Fibroblast of the aortic adventitia (primary cell): ENCODE results near the gene STAC2. TPM values are rescaled to one million over a fixed set of nuclear protein-coding genes. Genes with fewer than 3 reads are reported as not detected.

Experiments used
- DNase-seq: peaks from one replicate; pipeline ENCODE4 v3.0.0-alpha.2; 2010; ENCODE audit warnings: low read depth
- H3K4me3 ChIP-seq: 2 replicates; pipeline ENCODE4 v1.5.1; 2011; ENCODE audit warnings: low read depth, mild to moderate bottlenecking, control low read depth, low read length, moderate library complexity
- CTCF ChIP-seq: IDR thresholded peaks from 2 replicates; pipeline ENCODE4 v1.5.1; 2011; ENCODE audit warnings: mild to moderate bottlenecking, low read length, control low read depth, inconsistent platforms; ENCODE audit not compliant: insufficient read depth
- total RNA-seq: library from RNA; depleted of rRNA; stranded (reverse); fragments of >200 nt; gene quantifications from 2 replicates; pipeline ENCODE4 v1.2.3, GENCODE V29; 2012; ENCODE audit warnings: low replicate concordance

Gene STAC2
- total RNA-seq, 1 donor: 0.18 TPM

GRCh38 chr17:39187152-39187830 lies 38.5 kb downstream of the STAC2 start:
- TF ChIP-seq CTCF: no peak
- H3K4me3 ChIP-seq: no peak overlapping the region
- DNase-seq: no peak

- no peak for TF ChIP-seq CTCF
- no peak overlapping the region for H3K4me3 ChIP-seq
- no peak for DNase-seq
Observed at GRCh38 chr17:39186481-39187002, 39.2 kb downstream of the STAC2 start.

GRCh38 chr17:39183720-39184119 lies 42.0 kb downstream of the STAC2 start:
- H3K4me3 ChIP-seq: no peak overlapping the region
- no peak for TF ChIP-seq CTCF
- no peak for DNase-seq

DNA sequence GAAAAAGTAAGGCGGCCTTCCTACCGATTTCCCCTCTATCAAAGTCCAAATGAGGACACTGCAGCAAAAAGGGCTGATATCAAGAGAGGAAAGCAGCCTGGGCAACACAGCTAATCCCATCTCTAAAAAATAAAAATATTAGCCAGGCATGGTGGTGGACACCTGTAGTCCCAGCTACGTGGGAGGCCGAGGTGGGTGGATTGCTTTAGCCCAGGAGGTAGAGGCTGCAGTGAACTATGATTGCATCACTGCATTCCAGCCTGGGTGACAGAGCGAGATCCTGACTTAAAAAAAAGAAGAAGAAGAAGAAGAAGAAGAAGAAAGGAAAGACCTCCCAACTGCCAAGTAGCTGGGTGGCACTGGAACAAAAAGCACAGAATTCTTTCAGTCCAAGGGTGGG lies 42.7 kb downstream of the STAC2 start:
- DNase-seq: no peak
- no peak overlapping the region for H3K4me3 ChIP-seq
- TF ChIP-seq CTCF: no peak

- no peak for DNase-seq
- no peak for TF ChIP-seq CTCF
- H3K4me3 ChIP-seq: no peak overlapping the region
Observed at GRCh38 chr17:39181303-39181702, 44.4 kb downstream of the STAC2 start.

- H3K4me3 ChIP-seq: no peak overlapping the region
- TF ChIP-seq CTCF: no peak
- peak; percentile 56 for DNase-seq
Observed at GRCh38 chr17:39178536-39178935, 47.2 kb downstream of the STAC2 start.

- no peak for TF ChIP-seq CTCF
- peak; percentile 47 for DNase-seq
- H3K4me3 ChIP-seq: no peak overlapping the region
Observed at GRCh38 chr17:39177256-39177655, 48.5 kb downstream of the STAC2 start.
